CD14-positive monocyte (primary cell): ENCODE measurements around the gene SMG6. TPM values are rescaled to one million over a fixed set of nuclear protein-coding genes. Genes with fewer than 3 reads are reported as not detected.

Experiments used
- DNase-seq, 3 donors: peaks; one replicate each; pipeline ENCODE4 v3.0.0-alpha.2; 2011 to 2022
- H2AFZ ChIP-seq: 2 replicates; pipeline ENCODE4 v1.6.0; 2012; ENCODE audit warnings: mild to moderate bottlenecking, low read depth, low read length, inconsistent platforms; ENCODE audit not compliant: insufficient read depth, poor library complexity, severe bottlenecking
- H3K27ac ChIP-seq, 2 donors: 1 replicate in 1 of 2; 2 replicates in 1 of 2; pipeline ENCODE4 v1.5.1; 2012 to 2013; ENCODE audit warnings: low read length in 2 of 2, control low read depth in 1 of 2, inconsistent platforms in 1 of 2, low read depth in 1 of 2, mild to moderate bottlenecking in 1 of 2
- H3K27me3 ChIP-seq, 2 donors: one replicate each; pipeline versions ENCODE4 v1.6.0 to v1.6.1; 2011 to 2013; ENCODE audit warnings: low read length in 2 of 2; ENCODE audit not compliant: control insufficient read depth in 2 of 2, insufficient read depth in 2 of 2
- H3K36me3 ChIP-seq, 2 donors: replicated peaks in 1 of 2; 1 replicate in 1 of 2; 2 replicates in 1 of 2; pipeline versions ENCODE4 v1.5.1 to v1.6.1; 2012 to 2013; ENCODE audit warnings: low read length in 2 of 2, control low read depth in 1 of 2, inconsistent platforms in 1 of 2, mild to moderate bottlenecking in 1 of 2; ENCODE audit not compliant: insufficient read depth in 2 of 2, control insufficient read depth in 1 of 2
- H3K4me1 ChIP-seq, 2 donors: 1 replicate in 1 of 2; 2 replicates in 1 of 2; pipeline versions ENCODE4 v1.5.1 to v1.6.1; 2012 to 2013; ENCODE audit warnings: low read length in 2 of 2, control low read depth in 1 of 2, inconsistent platforms in 1 of 2, mild to moderate bottlenecking in 1 of 2, moderate library complexity in 1 of 2; ENCODE audit not compliant: insufficient read depth in 2 of 2, control insufficient read depth in 1 of 2
- H3K4me2 ChIP-seq: replicated peaks from 2 replicates; pipeline ENCODE3; 2012; ENCODE audit warnings: low read length, moderate library complexity, mild to moderate bottlenecking; ENCODE audit not compliant: poor library complexity, severe bottlenecking; ENCODE audit errors: extremely low read depth
- H3K4me3 ChIP-seq, 3 experiments: fragments of 200-600 bp in 1 of 3; sonication (generic) in 1 of 3; replicated peaks in 1 of 3; 1 replicate in 2 of 3; 2 replicates in 1 of 3; pipeline ENCODE4 v1.5.1; 2011 to 2013; ENCODE audit warnings: low read length in 3 of 3, mild to moderate bottlenecking in 3 of 3, control low read depth in 2 of 3, low read depth in 2 of 3, inconsistent platforms in 1 of 3, moderate library complexity in 1 of 3
- H3K79me2 ChIP-seq: 2 replicates; pipeline ENCODE4 v1.6.0; 2012; ENCODE audit warnings: mild to moderate bottlenecking, control low read depth, inconsistent platforms, low read length, moderate library complexity; ENCODE audit not compliant: insufficient read depth
- H3K9ac ChIP-seq: 2 replicates; pipeline ENCODE4 v1.6.0; 2017; ENCODE audit warnings: low read length, mild to moderate bottlenecking; ENCODE audit not compliant: insufficient read depth, poor library complexity, severe bottlenecking
- H3K9me3 ChIP-seq, 2 donors: replicated peaks in 1 of 2; 1 replicate in 1 of 2; 2 replicates in 1 of 2; pipeline versions ENCODE4 v1.5.1 to v1.6.1; 2012 to 2013; ENCODE audit warnings: low read length in 2 of 2, control low read depth in 1 of 2; ENCODE audit not compliant: control insufficient read depth in 1 of 2, insufficient read depth in 1 of 2
- H4K20me1 ChIP-seq: 2 replicates; pipeline ENCODE4 v1.6.0; 2012; ENCODE audit warnings: mild to moderate bottlenecking, low read length, control low read depth, moderate library complexity; ENCODE audit not compliant: insufficient read depth
- H3K27ac Mint-ChIP-seq, 7 donors: one replicate each; pipeline ENCODE4 v1.8.0; 2020; ENCODE audit warnings: mild to moderate bottlenecking in 7 of 7, mixed read lengths in 7 of 7, moderate library complexity in 6 of 7, inconsistent platforms in 2 of 7
- H3K27me3 Mint-ChIP-seq, 3 donors: one replicate each; pipeline ENCODE4 v1.8.0; 2021 to 2022; ENCODE audit warnings: low read depth in 3 of 3, mild to moderate bottlenecking in 3 of 3, mixed read lengths in 3 of 3, moderate library complexity in 3 of 3, inconsistent platforms in 1 of 3
- H3K36me3 Mint-ChIP-seq, 2 donors: one replicate each; pipeline ENCODE4 v1.8.0; 2020; ENCODE audit warnings: mixed read lengths in 2 of 2, inconsistent platforms in 1 of 2, mild to moderate bottlenecking in 1 of 2
- H3K4me1 Mint-ChIP-seq: one replicate; pipeline ENCODE4 v1.8.0; 2020; ENCODE audit warnings: mild to moderate bottlenecking, mixed read lengths
- H3K4me3 Mint-ChIP-seq, 2 donors: one replicate each; pipeline ENCODE4 v1.8.0; 2020; ENCODE audit warnings: mild to moderate bottlenecking in 2 of 2, mixed read lengths in 2 of 2, moderate library complexity in 1 of 2
- H3K9me3 Mint-ChIP-seq, 7 donors: one replicate each; pipeline ENCODE4 v1.8.0; 2020 to 2022; ENCODE audit warnings: mixed read lengths in 7 of 7, mild to moderate bottlenecking in 6 of 7, moderate library complexity in 6 of 7, inconsistent platforms in 2 of 7
- CTCF ChIP-seq: fragments of 200-600 bp; IDR thresholded peaks from one replicate; pipeline ENCODE4 v1.8.0; 2022; ENCODE audit warnings: antibody characterized with exemption, mild to moderate bottlenecking
- WGBS: methylation state at CpG from one replicate; pipeline ENCODE4 v1.1.5; 2013; ENCODE audit warnings: missing lambda C conversion rate; ENCODE audit not compliant: insufficient coverage; 5-methylcytosine and 5-hydroxymethylcytosine counted together
- intact Hi-C, 2 donors: fragments of 100-400 bp; cut with micrococcal nuclease; formaldehyde crosslinking; loops; one replicate each; pipeline versions ENCODE4 v1.15.0 to v1.15.1; 2023
- polyA plus RNA-seq, 3 donors: library from polyadenylated mRNA; depleted of rRNA in 1 of 3; unstranded in 2 of 3; stranded (reverse) in 1 of 3; fragments of 300-500 nt in 2 of 3; fragments of >200 nt in 1 of 3; fragmentation: Illumina TruSeq in 2 of 3; gene quantifications; 1 replicate in 2 of 3; 2 replicates in 1 of 3; pipeline ENCODE4 v1.2.3, GENCODE V29; 2012 to 2021

The SMG6 gene
- polyA plus RNA-seq, 3 donors, result 0.67 to 7.1 (median 1.1) TPM

GRCh38 chr17:2028737-2029136 is 274.8 kb downstream of the SMG6 start:
- Histone ChIP-seq H3K79me2 (no peaks in the 10 kb centered on the region), H4K20me1 (no peaks in the 10 kb centered on the region), H3K9ac (no peak overlapping the region), H3K4me3 (no peak overlapping the region), H3K27ac (no peak overlapping the region), H2AFZ (no peak overlapping the region), H3K4me1 (peaks cover 31 to 47% of the 10 kb centered on the region in 2 donors), H3K27me3 (peaks cover 24 to 55% of the 10 kb centered on the region in 2 donors), H3K9me3 (peaks cover 8 to 9% of the 10 kb centered on the region in 2 donors), H3K36me3 (peaks cover 0 to 1% of the 10 kb centered on the region in 2 donors), H3K4me2 (no peak overlapping the region)
- Mint-ChIP-seq H3K27me3 (peaks cover 50 to 61% (median 52%) of the 10 kb centered on the region in 3 donors), H3K36me3 (peaks cover 7% of the 10 kb centered on the region in 2 donors), H3K9me3 (peaks cover 0 to 25% (median 14%) of the 10 kb centered on the region in 7 donors), H3K27ac (no peak overlapping the region), H3K4me1 (peaks cover 32% of the 10 kb centered on the region), H3K4me3 (peak overlapping the region in 1 of 2 donors; percentile 73)
- no peak for TF ChIP-seq CTCF
- intact Hi-C loops, result loop anchor here in 1 of 2 donors (10.0 kb wide), 1 partner anchor 144 kb away; no protein-coding TSS in a partner anchor
- DNase-seq, result no peak
- 68% methylated on average over 6 of the region's 6 CpGs for WGBS

GRCh38 chr17:2028234-2028614 is 275.4 kb downstream of the SMG6 start:
- Mint-ChIP-seq H3K9me3 (peaks cover 0 to 25% (median 14%) of the 10 kb centered on the region in 7 donors), H3K4me1 (peaks cover 35% of the 10 kb centered on the region), H3K4me3 (peak overlapping the region in 1 of 2 donors; percentile 36), H3K27ac (no peak overlapping the region), H3K36me3 (peaks cover 6 to 7% of the 10 kb centered on the region in 2 donors), H3K27me3 (peaks cover 52 to 66% (median 55%) of the 10 kb centered on the region in 3 donors)
- Histone ChIP-seq H3K4me2 (no peak overlapping the region), H2AFZ (no peak overlapping the region), H3K79me2 (no peaks in the 10 kb centered on the region), H3K4me1 (peaks cover 36 to 52% of the 10 kb centered on the region in 2 donors), H3K9me3 (peaks cover 8 to 9% of the 10 kb centered on the region in 2 donors), H3K9ac (no peak overlapping the region), H3K36me3 (no peaks in the 10 kb centered on the region), H3K27me3 (peaks cover 24 to 57% of the 10 kb centered on the region in 2 donors), H3K4me3 (no peak overlapping the region), H3K27ac (no peak overlapping the region), H4K20me1 (no peaks in the 10 kb centered on the region)
- WGBS, result 98% methylated on average over 5 of the region's 5 CpGs
- intact Hi-C loops, result loop anchor here in 1 of 2 donors (10.0 kb wide), 1 partner anchor 143 kb away; no protein-coding TSS in a partner anchor
- no peak for DNase-seq
- TF ChIP-seq CTCF, result no peak
